HG03378 (cell line): ENCODE measurements around the gene AUNIP.
A peak's percentile ranks its signal among the peaks of the same experiment; 100 is the strongest.

Experiments used
- ATAC-seq: cut with Tn5 transposase; IDR thresholded peaks from one replicate; pipeline ENCODE4 v1.9.1; 2021; ENCODE audit warnings: mild to moderate bottlenecking, moderate library complexity; ENCODE audit not compliant: unreplicated experiment

The AUNIP gene

GRCh38 chr1:25832336-25833037 lies 26.8 kb downstream of the AUNIP start:
- no peak for ATAC-seq

DNA sequence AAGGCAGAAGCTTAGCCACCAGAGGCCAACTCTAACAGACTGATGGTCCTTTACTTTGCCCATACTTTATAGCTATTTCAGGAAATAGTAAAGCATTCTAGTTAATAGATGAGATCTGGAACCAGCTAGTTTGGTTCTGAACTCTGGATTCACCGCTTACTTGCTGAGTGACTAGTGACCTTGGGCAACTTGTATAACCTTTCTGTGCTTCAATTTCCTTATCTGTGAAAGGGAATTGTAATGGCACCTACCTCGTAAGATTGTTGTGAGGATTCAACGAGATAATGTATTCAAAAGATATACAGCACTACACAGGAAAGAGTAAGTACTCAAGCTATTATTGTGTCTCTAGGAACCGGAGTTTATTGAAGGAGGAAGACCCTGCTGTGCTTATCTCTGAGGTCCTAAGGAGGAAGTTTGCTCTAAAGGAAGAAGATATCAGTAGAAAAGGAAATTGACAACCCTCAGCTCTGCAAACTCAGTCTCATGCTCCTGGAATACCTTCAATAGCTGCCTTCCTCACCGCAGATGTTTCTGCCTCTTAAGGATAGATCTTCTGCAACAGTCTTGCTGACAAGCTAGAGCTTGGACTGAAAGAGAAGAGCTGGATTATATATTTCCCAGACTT lies 27.6 kb downstream of the AUNIP start:
- ATAC-seq: no peak

- no peak for ATAC-seq
These were observed 30.2 kb downstream of the AUNIP start for GRCh38 chr1:25829046-25829445.

DNA sequence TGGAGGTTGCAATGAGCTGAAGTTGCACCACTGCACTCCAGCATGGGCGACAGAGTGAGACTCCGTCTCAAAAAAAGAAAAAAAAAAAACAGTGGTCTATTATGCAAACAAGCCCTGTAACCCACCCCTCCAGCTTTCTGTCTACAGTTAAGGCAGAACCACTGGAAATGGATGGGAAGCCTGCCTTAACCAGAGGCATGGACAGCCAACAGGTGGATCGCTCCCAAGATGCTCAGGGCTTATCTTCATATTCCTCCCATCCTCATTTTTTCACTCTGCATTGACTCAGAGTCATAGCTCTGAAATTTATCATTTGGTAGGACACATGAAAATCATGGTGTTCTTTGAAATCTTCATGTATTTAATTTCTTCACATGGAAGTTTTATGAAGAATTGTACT lies 30.8 kb downstream of the AUNIP start:
- ATAC-seq: no peak

GRCh38 chr1:25826571-25826970 lies 32.7 kb downstream of the AUNIP start:
- ATAC-seq: no peak

GRCh38 chr1:25825605-25826004 lies 33.7 kb downstream of the AUNIP start:
- no peak for ATAC-seq

DNA sequence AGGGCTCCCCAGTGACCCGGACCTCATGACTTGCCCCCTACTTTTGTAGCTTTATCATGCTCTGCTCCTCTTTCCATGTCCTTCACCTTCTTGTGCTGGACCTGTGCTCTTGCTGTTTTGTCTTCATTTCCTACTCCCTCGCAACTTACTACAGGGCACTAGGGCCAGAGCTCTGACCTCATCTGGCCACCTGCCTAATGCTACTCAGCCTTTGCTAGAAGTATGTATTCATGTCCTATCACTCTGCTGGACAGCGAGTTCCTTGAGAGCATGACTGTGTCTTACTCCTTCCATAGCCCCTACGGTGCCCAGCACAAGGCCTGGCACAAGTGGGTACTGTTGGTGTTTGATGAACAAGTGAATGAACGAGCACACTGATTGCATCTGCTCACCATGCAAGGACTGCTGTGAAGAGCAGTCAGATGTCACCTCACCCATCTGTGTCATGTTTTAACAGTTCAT lies 37.6 kb downstream of the AUNIP start:
- ATAC-seq: no peak

DNA sequence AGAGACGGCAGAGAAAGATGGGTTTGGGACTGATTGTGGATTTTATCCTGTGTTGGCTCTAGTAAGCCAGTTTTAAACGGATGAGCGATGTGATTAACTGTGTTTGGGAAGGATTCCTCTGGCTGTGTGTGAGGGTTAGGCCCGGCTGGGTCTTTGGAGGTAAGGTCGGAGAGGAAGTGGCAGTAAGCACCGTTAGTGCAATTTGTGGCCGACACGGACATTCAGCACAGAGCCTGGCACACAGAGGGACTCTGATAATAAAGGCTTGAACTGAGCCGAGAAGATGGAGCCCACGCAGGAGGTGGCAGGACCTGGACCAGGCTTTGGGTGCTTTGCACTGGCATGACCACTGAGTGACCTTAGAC lies 38.2 kb downstream of the AUNIP start:
- ATAC-seq: no peak

DNA sequence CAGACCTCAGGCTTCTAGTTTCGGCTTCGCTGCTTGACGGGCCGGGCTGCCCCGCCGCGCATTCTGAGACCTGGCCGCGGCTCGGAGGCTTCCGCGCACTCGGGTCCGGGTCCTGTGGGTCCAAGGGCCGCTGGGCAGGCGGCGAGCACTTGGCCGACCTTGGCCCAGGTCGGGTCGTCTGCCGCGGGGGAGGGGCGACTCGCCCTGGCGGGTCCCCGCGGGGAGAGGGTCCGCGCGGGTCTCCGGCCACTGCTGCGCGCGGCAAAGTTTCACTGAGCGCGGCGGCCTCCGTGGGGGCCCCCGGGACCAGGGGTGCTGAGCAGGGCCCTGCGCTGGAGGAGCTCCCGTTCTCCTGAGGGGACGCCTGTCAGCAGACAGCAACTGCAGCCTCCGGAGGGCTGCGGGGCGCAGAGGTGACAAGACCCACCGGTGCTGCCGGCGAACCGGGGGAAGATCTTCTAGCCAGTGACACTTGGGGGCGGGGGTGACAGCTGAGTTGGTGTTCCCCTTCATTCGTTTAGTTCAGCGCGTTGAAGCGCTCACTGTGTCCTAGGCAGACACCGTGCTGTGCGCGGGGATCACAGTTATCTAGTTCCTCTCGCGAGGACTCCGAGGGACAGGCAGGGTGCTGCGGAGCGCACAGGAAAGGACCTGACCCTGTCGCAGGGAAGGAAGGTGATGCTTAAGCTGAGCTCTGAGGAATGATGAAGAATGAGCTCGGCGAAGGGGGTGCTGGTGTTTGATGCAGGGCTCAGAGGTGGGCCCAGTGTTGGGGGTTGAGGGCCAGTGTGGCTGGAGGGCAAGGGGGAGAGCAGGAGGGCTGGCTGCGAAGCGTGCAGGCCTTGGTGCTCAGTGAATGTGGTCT lies 38.8 kb downstream of the AUNIP start:
- ATAC-seq: peak; percentile 39

GRCh38 chr1:25819491-25820246 lies 39.6 kb downstream of the AUNIP start, which contains the start of gene MTFR1L:
TSS of gene MTFR1L (plus strand) at chr1:25819954. CDS start at chr1:25823105, 3,151 bp downstream.
- peak; percentile 58 for ATAC-seq

- no peak for ATAC-seq
These were observed 40.7 kb downstream of the AUNIP start for GRCh38 chr1:25818569-25818968.

- ATAC-seq: no peak
These were observed 41.3 kb downstream of the AUNIP start for GRCh38 chr1:25817840-25818501.

DNA sequence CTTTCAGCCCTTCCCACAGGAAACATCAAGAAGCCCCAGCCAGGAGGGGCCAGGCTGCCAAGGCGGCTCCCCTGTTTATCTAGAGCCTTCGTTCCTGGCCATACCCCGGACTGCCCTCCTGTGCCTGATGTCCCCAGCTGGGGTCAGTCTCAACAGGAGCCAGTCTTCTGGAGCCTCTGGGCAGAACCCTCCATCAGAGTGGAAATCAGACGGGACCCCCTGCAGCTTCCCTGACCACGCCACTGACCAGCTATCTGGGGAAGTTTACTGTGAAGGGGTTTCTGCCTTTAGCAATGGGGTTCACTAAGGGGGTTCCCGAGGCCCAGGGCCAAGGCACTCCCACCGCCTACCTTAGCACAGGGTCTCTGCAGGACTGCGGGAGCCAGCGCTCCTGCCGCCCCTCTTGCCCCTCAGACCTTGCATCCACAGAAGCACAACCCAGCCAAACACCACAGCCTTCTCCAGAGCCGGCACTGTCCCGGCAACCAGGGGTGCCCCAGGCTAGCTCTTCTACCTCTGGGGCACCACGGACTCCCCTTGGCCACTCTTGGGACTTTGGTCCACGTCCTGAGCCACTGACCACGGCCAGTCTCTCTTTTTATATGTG lies 43.0 kb downstream of the AUNIP start:
- no peak for ATAC-seq

GRCh38 chr1:25815208-25816111 lies 43.8 kb downstream of the AUNIP start:
- ATAC-seq: no peak

DNA sequence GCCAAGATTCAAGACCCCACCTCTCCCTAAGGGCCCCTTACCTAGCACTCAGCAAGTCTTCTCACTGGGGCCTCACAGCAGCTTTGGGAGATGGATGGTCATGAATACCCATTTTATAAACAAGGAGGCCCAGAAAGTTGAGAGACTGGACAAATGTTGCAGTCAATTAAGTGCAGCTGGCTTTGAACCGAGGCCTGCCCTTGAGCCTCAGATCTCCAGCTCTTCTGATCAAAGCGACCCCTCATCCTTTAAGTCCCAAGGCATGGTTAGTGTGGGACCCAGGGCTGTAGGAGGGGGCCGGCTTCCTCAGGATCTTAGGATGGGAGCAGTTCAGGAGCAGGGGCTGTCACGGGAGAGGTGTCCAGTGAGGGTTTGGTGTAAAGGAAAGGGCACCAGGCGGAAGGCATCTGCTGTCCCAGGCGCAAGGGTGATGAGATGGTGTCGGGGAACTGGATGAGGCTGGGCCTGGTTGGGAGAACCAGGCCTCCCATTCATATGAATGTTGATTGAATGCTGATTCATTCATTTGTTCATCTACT lies 44.6 kb downstream of the AUNIP start:
- ATAC-seq: no peak

- ATAC-seq: no peak
These were observed 45.4 kb downstream of the AUNIP start for GRCh38 chr1:25813734-25814471.

DNA sequence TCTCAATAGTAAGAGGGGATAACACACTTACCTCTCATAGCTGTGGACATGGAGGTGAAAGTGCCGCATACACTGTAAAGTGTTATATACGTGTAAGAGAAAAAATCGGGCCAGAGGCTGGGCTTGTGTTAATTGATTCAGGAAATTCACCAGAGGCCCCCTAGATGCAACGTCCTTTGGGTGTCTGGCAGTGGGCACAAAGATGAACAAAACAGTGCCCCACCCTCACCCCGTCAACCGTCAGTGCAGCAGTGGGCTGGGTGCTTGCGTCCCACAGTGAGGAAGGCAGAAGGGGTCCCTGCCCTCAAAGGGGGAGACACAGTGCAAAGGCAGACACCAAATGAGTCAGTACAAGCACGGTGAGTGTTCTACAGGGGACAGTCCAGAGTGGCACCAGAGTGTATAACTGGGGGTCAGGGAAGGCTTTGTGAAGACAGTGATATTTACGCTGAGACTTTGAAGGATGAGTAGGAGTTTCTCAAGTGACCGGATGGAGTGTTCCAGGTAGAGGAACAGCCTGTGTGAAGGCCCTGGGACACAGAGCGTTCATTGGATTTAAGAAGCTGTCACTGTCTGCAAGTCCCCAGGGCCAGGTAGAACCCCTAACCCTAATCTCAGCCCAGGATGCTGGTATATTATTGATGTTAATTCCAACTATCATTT lies 46.1 kb downstream of the AUNIP start:
- no peak for ATAC-seq
